ENCODE results near the gene TBC1D16.

TBC1D16 gene

DNA sequence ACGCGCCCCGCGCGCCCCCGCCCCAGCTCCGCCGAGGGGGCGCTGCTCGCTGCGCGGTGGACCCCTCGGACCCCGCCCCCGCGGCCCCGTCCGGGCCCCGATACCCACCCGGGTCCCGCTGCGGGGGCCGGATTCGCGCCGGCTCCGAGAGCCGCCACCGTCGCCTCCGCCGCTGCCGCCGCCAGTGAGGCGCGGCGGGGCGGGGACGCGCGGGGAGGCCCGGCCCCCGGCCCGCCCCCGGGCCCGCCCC, at the start of gene TBC1D16:
Gene TBC1D16, minus strand, starts transcription at position 186 of the 250 bp plus-strand sequence. CDS start 22,325 bp downstream, outside the sequence.
- FAIRE-seq: no peak

GRCh38 chr17:80084773-80085172, 49.1 kb upstream of the TBC1D16 start:
- FAIRE-seq: no peak

DNA sequence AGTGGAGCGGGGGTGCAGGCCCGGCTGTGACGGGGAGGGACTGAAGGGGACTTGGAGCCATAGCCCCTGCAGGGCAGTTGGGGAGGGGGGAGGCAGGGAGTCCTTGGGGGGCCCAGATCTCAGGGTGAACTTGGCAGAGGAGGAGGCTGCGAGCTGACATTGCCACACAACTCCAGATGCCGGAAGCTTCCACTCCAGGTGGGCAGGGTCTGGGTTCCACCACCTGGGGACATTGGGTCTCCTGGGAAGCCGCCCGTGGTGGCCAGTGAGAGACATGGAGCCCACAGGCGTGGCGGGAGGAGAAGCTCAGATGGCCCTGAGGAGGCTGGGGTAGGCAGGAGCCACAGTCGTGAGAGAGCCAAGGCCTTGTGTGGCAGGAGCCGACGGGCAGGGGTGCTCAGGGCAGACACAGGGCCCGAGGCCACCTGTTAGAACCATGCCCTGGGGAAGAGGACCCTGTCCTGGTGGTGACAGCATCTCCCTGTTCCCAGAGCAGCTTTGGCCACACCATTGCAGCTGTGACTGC, 47.5 kb upstream of the TBC1D16 start:
- FAIRE-seq: no peak

- peak; percentile 64 for FAIRE-seq
Observed at GRCh38 chr17:80082403-80083135, 46.9 kb upstream of the TBC1D16 start.

- FAIRE-seq: no peak
Observed at GRCh38 chr17:80081596-80081995, 45.9 kb upstream of the TBC1D16 start.

GRCh38 chr17:80080081-80080480, 44.4 kb upstream of the TBC1D16 start:
- FAIRE-seq: no peak

DNA sequence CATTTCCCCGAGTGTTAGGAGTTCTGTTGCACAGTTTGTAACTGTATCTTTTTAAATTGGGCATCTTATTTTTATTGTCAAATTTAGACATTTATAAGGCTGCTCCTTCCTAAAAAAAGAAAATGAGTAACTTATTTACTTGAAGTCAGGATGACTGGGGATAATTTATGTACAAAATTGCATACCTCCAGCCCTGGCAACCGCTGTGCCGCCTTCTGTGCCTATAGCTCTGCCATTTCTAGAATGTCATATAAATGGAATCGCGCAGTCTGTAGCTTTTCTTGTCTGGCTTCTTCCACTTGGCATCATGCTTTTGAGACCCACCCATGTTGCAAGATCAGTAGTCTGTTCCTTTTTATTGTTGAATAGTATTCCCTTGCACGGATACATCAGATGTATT, 36.7 kb upstream of the TBC1D16 start:
- FAIRE-seq: no peak

DNA sequence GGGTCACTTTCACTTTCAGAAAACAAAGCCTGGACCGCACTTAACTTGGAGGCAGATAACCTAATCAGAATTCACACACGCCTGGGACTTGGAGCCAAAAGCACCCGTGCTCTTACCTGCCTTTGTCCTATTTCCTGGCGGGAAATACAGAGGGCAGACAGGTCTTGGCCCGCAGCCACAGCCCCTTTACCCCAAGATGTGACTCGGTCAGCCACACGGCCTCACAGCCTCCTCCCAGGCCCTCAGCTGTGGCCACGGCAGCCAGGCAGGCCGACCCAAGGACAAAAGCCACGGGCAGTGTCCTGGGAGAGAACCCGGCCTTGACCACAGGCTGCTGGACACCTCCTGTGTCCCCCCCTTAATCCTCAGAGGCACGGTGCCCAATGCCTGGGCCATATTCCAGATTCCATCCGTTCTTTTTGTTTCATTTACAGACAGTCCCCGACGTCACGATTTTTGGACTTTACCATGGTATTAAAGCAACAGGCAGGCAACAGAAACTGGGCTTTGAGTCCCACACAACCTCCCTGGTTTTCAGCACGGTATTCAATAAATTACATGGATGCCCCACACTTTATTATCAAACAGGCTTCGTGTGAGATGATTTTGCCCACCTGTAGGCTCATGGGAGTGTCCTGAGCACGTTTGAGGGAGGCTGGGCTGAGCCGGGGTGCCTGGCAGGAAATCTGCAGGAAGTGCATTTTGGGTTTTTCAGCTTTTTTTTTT, 35.6 kb upstream of the TBC1D16 start:
- FAIRE-seq: no peak

DNA sequence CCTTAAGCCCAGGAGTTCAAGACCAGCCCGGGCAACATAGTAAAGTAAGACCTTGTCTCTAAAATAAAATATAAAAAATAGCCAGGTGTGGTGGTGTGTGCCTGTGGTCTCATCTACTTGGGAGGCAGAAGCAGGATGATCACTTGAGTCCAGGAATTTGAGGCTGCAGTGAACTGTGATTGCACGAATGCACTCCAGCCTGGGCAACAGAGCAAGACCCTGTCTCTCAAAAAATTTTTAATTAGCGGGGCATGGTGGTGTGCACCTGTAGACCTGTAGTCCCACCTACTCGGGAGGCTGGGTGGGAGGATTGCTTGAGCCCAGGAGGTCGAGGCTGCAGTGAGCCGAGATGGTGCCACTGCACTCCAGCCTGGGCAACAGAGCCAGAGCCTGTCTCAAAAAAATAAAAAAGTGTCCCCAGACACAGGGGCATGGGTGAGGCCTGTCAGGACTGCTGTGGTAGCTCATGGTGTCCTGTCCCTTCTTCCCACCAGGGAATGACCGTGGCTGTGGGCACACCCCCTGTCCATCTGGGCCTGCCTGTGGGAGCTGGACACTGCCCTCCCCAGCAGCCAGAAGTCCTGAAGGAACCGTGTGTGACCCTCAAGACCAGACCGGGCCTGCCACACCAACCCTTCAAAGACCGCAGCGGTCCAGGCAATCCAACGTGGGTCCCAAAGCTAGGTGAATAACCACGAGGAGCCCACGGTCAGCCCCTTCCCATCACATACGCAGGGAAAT, 34.9 kb upstream of the TBC1D16 start:
- FAIRE-seq: no peak

DNA sequence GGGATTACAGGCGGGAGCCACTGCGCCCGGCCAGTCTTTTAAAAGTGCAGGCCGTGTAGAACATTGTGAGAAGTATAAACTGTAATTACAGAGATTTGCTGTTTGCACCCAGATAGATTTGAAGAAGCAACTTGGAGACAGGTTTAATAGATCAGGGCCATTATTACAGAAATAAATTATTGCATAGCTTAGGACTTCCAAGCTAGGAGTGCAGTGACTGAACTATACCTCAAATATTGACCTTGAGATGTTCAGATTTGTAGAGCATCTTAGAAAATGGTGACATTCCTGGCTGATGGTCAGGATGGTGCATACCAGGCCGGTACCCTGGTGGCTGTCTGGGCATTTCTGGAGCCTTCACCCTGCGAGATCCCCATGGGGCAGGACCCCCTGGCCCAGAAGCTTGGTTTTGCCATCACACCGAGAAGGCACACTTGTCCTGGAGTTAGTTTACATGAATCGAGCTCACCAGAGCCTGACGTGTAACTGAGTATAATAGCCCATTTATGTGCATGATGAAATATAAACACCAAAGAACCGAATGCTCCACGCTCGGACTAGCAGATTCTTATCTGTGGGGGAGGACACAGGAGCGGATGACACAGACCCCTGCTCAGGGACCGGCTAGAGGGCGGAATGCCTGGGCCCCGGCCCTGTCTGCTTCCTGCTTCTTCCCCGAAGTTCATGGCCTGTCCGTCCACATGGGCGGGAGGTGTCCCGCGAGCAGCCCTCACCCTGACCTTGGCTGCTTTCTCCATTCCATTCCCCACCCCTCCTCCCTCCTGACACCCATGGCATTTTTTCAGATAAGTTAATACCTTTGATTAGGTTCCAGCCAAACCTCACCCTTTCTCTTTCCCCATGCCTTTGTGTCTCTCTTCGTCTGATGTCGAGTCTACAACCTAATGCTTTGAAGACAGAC, 32.9 kb upstream of the TBC1D16 start:
- no peak for FAIRE-seq

DNA sequence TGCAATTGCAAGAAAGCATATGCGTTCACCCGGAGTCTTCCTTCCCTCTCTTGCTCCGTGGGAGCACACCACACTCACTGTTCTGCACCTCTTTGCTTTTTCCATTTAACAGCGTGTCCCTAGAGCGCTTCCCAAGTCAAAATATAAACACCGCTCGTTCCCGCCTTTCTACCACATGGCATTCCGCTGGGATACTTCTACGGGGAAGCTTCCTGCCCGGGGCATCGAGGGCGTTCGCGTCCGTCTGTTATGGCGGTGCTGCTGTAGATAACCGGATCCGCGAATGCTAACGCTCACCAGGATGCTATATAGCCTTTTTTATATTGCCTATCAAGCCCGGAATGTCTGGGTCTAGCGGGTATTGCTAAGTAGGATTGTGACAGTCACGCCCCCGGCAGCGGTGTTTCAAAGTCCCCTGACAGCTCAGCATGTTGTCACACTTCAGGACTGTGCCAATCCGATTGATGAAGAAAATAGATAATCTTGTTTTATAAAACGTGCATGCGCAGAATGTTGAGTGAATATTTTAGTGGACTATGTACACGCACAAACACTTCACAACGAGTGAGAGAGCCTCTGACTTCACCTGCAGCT, 31.8 kb upstream of the TBC1D16 start:
- FAIRE-seq: no peak

DNA sequence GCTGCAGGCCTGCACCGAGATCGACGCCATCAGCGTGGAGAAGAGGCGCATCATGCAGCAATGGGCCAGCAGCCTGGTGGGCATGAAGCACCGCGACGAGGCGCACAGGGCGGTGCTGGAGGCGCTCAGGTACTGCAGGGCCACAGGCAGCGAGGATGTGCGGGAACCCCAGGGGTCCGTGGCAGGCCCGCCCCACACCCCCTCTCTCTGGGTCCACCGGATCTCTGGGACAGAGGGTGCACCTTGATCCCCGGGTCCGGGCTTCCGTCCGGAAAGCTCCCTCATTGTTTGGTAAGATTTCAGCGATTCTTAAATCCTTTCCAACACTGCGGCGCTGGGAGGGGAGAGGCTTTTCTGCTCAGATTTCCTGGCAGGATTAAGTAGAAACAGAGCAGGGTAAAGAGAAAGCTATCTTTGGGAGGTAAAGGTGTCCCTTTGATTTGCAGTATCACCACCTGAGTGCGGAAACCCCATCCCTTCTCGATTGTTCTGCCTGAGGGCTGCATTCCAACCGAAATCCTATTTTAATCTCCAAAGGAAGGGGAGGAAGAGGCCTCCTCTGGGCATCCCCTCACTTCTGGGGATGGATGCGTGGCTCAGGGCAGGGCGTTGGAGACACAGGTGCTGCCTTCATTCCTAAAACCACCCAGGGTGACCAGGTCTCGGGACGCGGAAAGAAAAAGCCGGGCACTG, 30.0 kb upstream of the TBC1D16 start:
- no peak for FAIRE-seq

- FAIRE-seq: no peak
Observed at GRCh38 chr17:80064696-80065095, 29.0 kb upstream of the TBC1D16 start.

GRCh38 chr17:80063830-80064585, 28.3 kb upstream of the TBC1D16 start:
- no peak for FAIRE-seq

DNA sequence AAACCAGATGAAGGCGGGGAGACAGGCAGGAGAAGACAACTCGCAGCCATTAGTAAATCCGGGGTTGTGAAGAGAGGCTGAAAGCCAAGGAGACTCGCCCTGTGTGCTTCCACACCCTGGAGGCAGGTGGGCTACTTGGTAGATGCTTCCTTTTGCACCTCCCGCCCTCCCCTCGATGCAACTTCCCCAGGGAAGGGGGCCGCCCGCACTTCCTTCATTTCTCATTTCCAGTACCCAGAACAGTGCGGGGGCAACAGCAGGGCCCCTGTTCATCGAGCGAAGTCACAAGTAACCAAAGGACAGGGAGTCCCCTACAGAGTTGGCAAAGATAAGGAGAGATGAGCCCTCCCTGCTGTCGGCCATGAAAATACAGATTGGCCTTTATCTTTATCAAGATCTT, 25.7 kb upstream of the TBC1D16 start:
- FAIRE-seq: no peak

- FAIRE-seq: no peak
Observed at GRCh38 chr17:80060644-80061043, 25.0 kb upstream of the TBC1D16 start.

DNA sequence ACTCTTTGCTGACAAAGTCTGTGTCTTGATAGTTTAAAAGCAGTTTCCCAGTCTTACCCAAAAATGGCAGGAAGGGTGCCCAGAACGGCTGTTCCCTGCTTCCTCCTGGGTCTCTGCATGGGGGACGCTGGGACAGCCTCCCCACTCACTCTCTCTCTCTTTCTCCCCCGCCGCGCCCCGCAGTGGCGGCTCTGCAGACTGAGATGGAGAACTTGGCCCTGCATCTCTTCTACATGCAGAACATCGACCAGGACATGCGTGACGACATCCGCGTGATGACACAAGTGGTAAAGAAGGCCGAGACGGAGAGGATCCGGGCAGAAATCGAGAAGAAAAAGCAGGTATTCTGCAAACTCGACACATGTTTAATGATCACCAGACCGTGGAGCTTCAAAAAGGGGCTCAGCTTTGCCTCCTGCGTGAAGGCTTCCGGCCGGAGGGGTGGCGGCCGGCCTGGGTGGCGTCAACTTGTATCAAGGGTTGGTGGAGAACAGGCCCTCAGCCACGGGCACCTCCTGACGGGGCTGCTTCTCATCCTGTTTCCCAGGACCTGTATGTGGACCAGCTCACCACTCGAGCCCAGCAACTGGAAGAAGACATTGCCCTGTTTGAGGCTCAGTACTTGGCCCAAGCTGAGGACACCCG, 22.8 kb upstream of the TBC1D16 start:
- FAIRE-seq: no peak

DNA sequence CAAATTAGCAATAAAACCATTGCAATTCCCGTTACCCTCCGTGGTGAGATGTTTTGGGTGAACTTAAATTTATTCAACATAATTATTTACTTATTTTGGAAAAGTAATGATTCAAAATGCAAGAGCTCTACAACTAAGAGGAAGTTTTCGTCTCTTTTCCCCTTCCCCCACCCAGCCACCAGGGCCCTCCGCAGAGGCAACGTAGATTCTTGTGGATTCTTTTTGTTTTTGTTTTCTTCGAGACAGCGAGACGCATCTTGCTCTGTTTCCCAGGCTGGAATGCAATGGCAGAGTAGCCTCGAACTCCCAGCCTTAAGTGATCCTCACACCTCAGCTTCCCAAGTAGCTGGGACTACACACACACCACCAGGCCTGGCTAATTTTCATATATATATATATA, 19.9 kb upstream of the TBC1D16 start:
- no peak for FAIRE-seq

GRCh38 chr17:80053102-80053501, 17.4 kb upstream of the TBC1D16 start:
- FAIRE-seq: no peak

GRCh38 chr17:80051681-80052080, 16.0 kb upstream of the TBC1D16 start:
- no peak for FAIRE-seq
